Hematopoietic multipotent progenitor cell (in vitro differentiated cells): ENCODE data around the gene JAZF1. TPM values are rescaled to one million over a fixed set of nuclear protein-coding genes. Genes with fewer than 3 reads are reported as not detected.
A peak's percentile ranks its signal among the peaks of the same experiment; 100 is the strongest.

Experiments
- DNase-seq, 3 donors: peaks; one replicate each; pipeline ENCODE4 v3.0.0-alpha.2; 2011 to 2015; ENCODE audit warnings: low read depth in 2 of 3, low spot score in 2 of 3
- total RNA-seq: library from RNA; depleted of rRNA; stranded (reverse); fragments of >200 nt; gene quantifications from one replicate; pipeline ENCODE4 v1.2.3, GENCODE V29; 2012

Gene JAZF1
- total RNA-seq, 1 donor: 0.54 TPM

- no peak for DNase-seq
Observed at GRCh38 chr7:27953777-27954176, 226.8 kb downstream of the JAZF1 start.

GRCh38 chr7:27953361-27953760, 227.2 kb downstream of the JAZF1 start:
- DNase-seq: no peak

GRCh38 chr7:27952456-27953285, 227.9 kb downstream of the JAZF1 start:
- no peak for DNase-seq

GRCh38 chr7:27950123-27950522, 230.5 kb downstream of the JAZF1 start:
- no peak for DNase-seq

GRCh38 chr7:27948861-27949260, 231.7 kb downstream of the JAZF1 start:
- no peak for DNase-seq

- DNase-seq: no peak
Observed at GRCh38 chr7:27947586-27948278, 232.9 kb downstream of the JAZF1 start.

GRCh38 chr7:27946351-27946750, 234.2 kb downstream of the JAZF1 start:
- no peak for DNase-seq

GRCh38 chr7:27945058-27945795, 235.4 kb downstream of the JAZF1 start:
- no peak for DNase-seq

GRCh38 chr7:27944643-27945042, 236.0 kb downstream of the JAZF1 start:
- DNase-seq: no peak

- DNase-seq: no peak
Observed at GRCh38 chr7:27943241-27943640, 237.4 kb downstream of the JAZF1 start.

GRCh38 chr7:27942711-27943110, 237.9 kb downstream of the JAZF1 start:
- DNase-seq: no peak

GRCh38 chr7:27941522-27941921, 239.1 kb downstream of the JAZF1 start:
- DNase-seq: no peak

GRCh38 chr7:27940341-27940740, 240.3 kb downstream of the JAZF1 start:
- no peak for DNase-seq

GRCh38 chr7:27939893-27940292, 240.7 kb downstream of the JAZF1 start:
- no peak for DNase-seq

- no peak for DNase-seq
Observed at GRCh38 chr7:27936768-27937102, 243.9 kb downstream of the JAZF1 start.

- DNase-seq: no peak
Observed at GRCh38 chr7:27936047-27936767, 244.4 kb downstream of the JAZF1 start.

GRCh38 chr7:27933671-27934565, 246.7 kb downstream of the JAZF1 start:
- DNase-seq: peak in 2 of 3 donors; percentile 5 to 17

- no peak for DNase-seq
Observed at GRCh38 chr7:27930910-27931476, 249.6 kb downstream of the JAZF1 start.

GRCh38 chr7:27929127-27929526, 251.5 kb downstream of the JAZF1 start:
- DNase-seq: no peak

GRCh38 chr7:27928001-27928400, 252.6 kb downstream of the JAZF1 start:
- no peak for DNase-seq
